OCI-LY7 (cell line): ENCODE data around the gene ADCY5. TPM values are rescaled to one million over a fixed set of nuclear protein-coding genes. Genes with fewer than 3 reads are reported as not detected.

Experiments used
- BruUV-seq: library from RNA; stranded (reverse); fragments of 400-500 nt; replicated peaks from 2 replicates; lab custom pipeline; 2021; lab: Mats Ljungman, UMichigan
- CTCF ChIA-PET: fragments of 300-600 bp; sonication (Branson Sonifier 250); formaldehyde crosslinking; loops from one replicate; lab custom pipeline; 2022; ENCODE audit warnings: antibody characterized with exemption; ENCODE audit not compliant: unreplicated experiment; lab: Charles Lee
- POLR2A ChIA-PET: fragments of 300-600 bp; sonication (Branson Sonifier 250); formaldehyde crosslinking; loops from one replicate; lab custom pipeline; 2022; ENCODE audit warnings: antibody characterized with exemption; lab: Charles Lee
- DNase-seq: peaks from one replicate; pipeline ENCODE4 v3.0.0-alpha.2; 2015; ENCODE audit warnings: low spot score
- H2AFZ ChIP-seq: fragments of 200-600 bp; sonication (generic), shearing (Covaris generic); 2 replicates; pipeline ENCODE4 v1.6.1; 2014; ENCODE audit warnings: mild to moderate bottlenecking, antibody characterized with exemption, low read length, moderate library complexity
- H3K27ac ChIP-seq: fragments of 200-600 bp; sonication (generic); 2 replicates; pipeline ENCODE4 v1.5.1; 2014; ENCODE audit warnings: mixed run types, low read depth, mild to moderate bottlenecking, moderate library complexity, low read length, inconsistent platforms; ENCODE audit not compliant: poor library complexity, severe bottlenecking
- H3K36me3 ChIP-seq: fragments of 200-600 bp; sonication (generic); 2 replicates; pipeline ENCODE4 v1.6.1; 2014; ENCODE audit warnings: mild to moderate bottlenecking, antibody characterized with exemption, low read length, moderate library complexity, mixed read lengths; ENCODE audit not compliant: insufficient read depth
- H3K4me1 ChIP-seq: fragments of 200-600 bp; sonication (generic); 2 replicates; pipeline ENCODE4 v1.5.1; 2014; ENCODE audit warnings: mild to moderate bottlenecking, low read length; ENCODE audit not compliant: insufficient read depth, poor library complexity, severe bottlenecking
- H3K4me2 ChIP-seq: fragments of 200-600 bp; sonication (generic); 2 replicates; pipeline ENCODE4 v1.6.1; 2014; ENCODE audit warnings: mild to moderate bottlenecking, low read length
- H3K4me3 ChIP-seq: fragments of 200-600 bp; sonication (generic); 2 replicates; pipeline ENCODE4 v1.5.1; 2014; ENCODE audit warnings: mild to moderate bottlenecking, low read depth, low read length; ENCODE audit not compliant: poor library complexity, severe bottlenecking
- H3K79me2 ChIP-seq: fragments of 200-600 bp; sonication (generic); 2 replicates; pipeline ENCODE4 v1.6.1; 2016; ENCODE audit warnings: low read depth, mild to moderate bottlenecking, low read length, moderate library complexity, mixed read lengths; ENCODE audit not compliant: insufficient read depth
- H3K9me2 ChIP-seq: fragments of 200-600 bp; sonication (generic); 2 replicates; pipeline ENCODE4 v1.6.1; 2016; ENCODE audit warnings: mild to moderate bottlenecking, low read length, mixed read lengths; ENCODE audit not compliant: insufficient read depth
- H3K9me3 ChIP-seq: fragments of 200-600 bp; sonication (generic); 2 replicates; pipeline ENCODE4 v1.6.1; 2014; ENCODE audit warnings: mild to moderate bottlenecking, mixed run types, low read length, mixed read lengths
- H4K20me1 ChIP-seq: fragments of 200-600 bp; sonication (generic); 2 replicates; pipeline ENCODE4 v1.6.1; 2014; ENCODE audit warnings: mild to moderate bottlenecking, antibody characterized with exemption, low read length, moderate library complexity, mixed read lengths; ENCODE audit not compliant: insufficient read depth
- EZH2phosphoT487 ChIP-seq: fragments of 200-600 bp; sonication (generic); IDR thresholded peaks from 2 replicates; pipeline ENCODE4 v1.6.1; 2018; ENCODE audit warnings: low read depth, borderline replicate concordance, mild to moderate bottlenecking, mixed run types, antibody characterized with exemption, low read length, moderate library complexity, mixed read lengths
- intact Hi-C: fragments of 100-400 bp; cut with micrococcal nuclease; formaldehyde crosslinking; loops from one replicate; pipeline ENCODE4 v1.10.0; 2022; ENCODE audit not compliant: unreplicated experiment
- total RNA-seq, 2 experiments: library from RNA; depleted of rRNA in 1 of 2; stranded (reverse); fragments of >200 nt in 1 of 2; shearing (Covaris generic) in 1 of 2; gene quantifications; 2 replicates each; pipeline ENCODE4 v1.2.3, GENCODE V29; 2014 to 2022
- TF ChIP-seq, protein P1 (sequence below): fragments of 200-600 bp; sonication (generic); conservative IDR thresholded peaks from 2 replicates; pipeline ENCODE4 v1.5.1; 2014; ENCODE audit warnings: mild to moderate bottlenecking, antibody characterized with exemption, low read length, moderate library complexity, mixed read lengths

The ADCY5 gene
- total RNA-seq, 2 experiments from 2014 or later = 0.03 to 0.63 TPM

DNA sequence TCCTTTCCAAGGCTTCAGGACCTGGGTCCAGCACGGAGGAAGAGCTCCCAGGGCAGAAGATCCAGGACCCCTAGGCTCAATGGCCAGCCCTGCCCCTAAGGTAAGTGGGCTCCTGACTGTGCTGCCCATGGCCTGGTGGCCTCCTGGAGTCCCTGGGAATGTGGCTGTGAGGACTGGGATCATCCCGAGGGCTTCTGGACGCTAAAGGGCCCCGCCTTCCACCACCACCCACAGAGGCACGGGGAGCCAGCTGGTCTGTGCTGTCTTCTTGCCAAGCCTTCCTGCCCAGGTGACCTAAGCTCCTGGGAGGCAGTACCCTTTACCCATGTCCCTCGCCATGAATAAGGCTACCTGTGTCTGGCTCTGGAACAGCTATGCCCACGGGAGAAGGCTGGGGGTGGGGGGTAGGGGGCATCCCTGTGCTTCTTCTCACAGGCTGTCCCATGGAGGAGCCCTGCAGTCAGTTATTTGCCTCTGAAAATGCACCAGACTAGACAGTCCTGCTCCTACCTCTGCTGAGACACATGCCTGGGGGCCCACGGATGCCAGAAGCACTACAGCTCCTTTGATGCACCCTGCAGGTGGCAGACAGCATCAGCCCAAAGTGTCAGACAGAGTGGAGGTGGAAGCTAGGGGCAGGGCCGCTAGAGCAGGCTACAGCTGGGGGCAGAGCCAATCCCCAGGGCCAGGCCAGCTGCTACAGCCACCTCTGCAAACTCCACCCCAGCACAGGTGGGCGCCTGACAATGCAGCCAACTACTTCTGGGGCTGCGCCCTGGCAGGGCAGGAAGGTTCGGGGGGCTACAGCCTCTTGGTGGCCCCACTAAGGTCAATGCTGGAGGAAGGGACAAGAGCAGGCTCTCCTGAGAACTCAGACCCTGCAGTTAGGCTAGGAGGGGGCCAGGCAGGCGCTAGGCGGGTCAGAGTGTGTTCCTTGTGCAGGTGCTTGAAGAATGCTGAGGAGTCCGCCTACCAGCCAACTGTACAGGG is 156.3 kb downstream of the ADCY5 start:
- H3K79me2 ChIP-seq = no peaks in the 10 kb centered on the region
- no peaks in the 10 kb centered on the region for H3K9me3 ChIP-seq
- no peak for DNase-seq
- ChIA-PET POLR2A (no interaction called here), CTCF (no interaction called here)
- BruUV-seq = no TSS peak
- no peaks in the 10 kb centered on the region for H3K4me1 ChIP-seq
- no peaks in the 10 kb centered on the region for H4K20me1 ChIP-seq
- H3K4me3 ChIP-seq = no peak overlapping the region
- H3K27ac ChIP-seq = no peak overlapping the region
- H3K4me2 ChIP-seq = no peak overlapping the region
- intact Hi-C loops = no loop called here
- H2AFZ ChIP-seq = no peak overlapping the region
- H3K36me3 ChIP-seq = no peaks in the 10 kb centered on the region
- TF ChIP-seq, protein P1, sequence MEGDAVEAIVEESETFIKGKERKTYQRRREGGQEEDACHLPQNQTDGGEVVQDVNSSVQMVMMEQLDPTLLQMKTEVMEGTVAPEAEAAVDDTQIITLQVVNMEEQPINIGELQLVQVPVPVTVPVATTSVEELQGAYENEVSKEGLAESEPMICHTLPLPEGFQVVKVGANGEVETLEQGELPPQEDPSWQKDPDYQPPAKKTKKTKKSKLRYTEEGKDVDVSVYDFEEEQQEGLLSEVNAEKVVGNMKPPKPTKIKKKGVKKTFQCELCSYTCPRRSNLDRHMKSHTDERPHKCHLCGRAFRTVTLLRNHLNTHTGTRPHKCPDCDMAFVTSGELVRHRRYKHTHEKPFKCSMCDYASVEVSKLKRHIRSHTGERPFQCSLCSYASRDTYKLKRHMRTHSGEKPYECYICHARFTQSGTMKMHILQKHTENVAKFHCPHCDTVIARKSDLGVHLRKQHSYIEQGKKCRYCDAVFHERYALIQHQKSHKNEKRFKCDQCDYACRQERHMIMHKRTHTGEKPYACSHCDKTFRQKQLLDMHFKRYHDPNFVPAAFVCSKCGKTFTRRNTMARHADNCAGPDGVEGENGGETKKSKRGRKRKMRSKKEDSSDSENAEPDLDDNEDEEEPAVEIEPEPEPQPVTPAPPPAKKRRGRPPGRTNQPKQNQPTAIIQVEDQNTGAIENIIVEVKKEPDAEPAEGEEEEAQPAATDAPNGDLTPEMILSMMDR = no peak
- no peak for TF ChIP-seq EZH2phosphoT487
- no peaks in the 10 kb centered on the region for H3K9me2 ChIP-seq

DNA sequence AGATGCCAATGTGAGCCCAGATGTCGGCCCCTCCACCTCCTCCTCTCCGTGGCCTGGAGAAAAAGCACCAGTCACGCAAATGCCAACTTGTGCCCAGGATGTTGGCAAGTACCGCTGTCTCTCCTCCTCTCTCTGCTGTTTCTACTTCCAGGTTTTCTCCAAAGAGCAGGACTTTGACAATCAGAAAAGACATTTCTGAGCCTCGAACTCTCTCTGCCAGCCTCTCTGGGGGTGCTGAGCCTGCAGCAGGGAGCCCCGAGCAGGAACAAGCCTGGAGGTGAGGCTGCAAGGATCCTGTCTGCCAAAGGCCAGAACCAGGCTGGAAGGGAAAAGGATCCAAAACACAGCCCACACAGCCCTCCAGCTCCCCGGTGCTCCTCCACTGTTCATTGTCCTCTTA is 157.5 kb downstream of the ADCY5 start:
- H3K36me3 ChIP-seq = no peaks in the 10 kb centered on the region
- intact Hi-C loops = no loop called here

More for the DNA sequence above, 157.5 kb downstream of the ADCY5 start:
- ChIA-PET POLR2A (no interaction called here), CTCF (no interaction called here)
- DNase-seq = no peak
- H2AFZ ChIP-seq = no peak overlapping the region
- no TSS peak for BruUV-seq
- H3K79me2 ChIP-seq = no peaks in the 10 kb centered on the region
- no peak overlapping the region for H3K4me2 ChIP-seq
- H4K20me1 ChIP-seq = no peaks in the 10 kb centered on the region
- no peak for TF ChIP-seq EZH2phosphoT487
- TF ChIP-seq, protein P1 = no peak
- no peaks in the 10 kb centered on the region for H3K9me3 ChIP-seq
- no peaks in the 10 kb centered on the region for H3K4me1 ChIP-seq
- no peaks in the 10 kb centered on the region for H3K9me2 ChIP-seq
- no peak overlapping the region for H3K4me3 ChIP-seq
- no peak overlapping the region for H3K27ac ChIP-seq
